K562 (cell line): ENCODE results near the gene CMTR1. TPM values are rescaled to one million over a fixed set of nuclear protein-coding genes. Genes with fewer than 3 reads are reported as not detected.

Experiments used
- CBX1 ChIP-seq: sonication (generic); IDR thresholded peaks from 2 replicates; pipeline ENCODE4 v1.6.1; 2016; ENCODE audit warnings: antibody characterized with exemption, low read depth, mild to moderate bottlenecking
- E2F3 ChIP-seq: fragments of 250-450 bp; sonication (Bioruptor Pico); IDR thresholded peaks from 2 replicates; pipeline ENCODE4 v1.4.0; 2020; ENCODE audit warnings: mild to moderate bottlenecking
- FIP1L1 ChIP-seq: fragments of 200-400 bp; formaldehyde crosslinking; IDR thresholded peaks from 2 replicates; pipeline ENCODE4 v1.6.1; 2018; ENCODE audit warnings: mild to moderate bottlenecking, low read depth, low read length; ENCODE audit not compliant: poor library complexity, severe bottlenecking
- FOXK2 ChIP-seq, 2 experiments: fragments of 450-650 bp; IDR thresholded peaks in 1 of 2; conservative IDR thresholded peaks in 1 of 2; 2 replicates each; pipeline ENCODE4 v1.6.1; 2016; ENCODE audit warnings: low read depth in 2 of 2, mild to moderate bottlenecking in 1 of 2
- KDM1A ChIP-seq, 2 experiments: fragments of 450-650 bp; IDR thresholded peaks; 2 replicates each; pipeline ENCODE4 v1.6.1; 2016; ENCODE audit warnings: mild to moderate bottlenecking in 2 of 2
- MYBL2 ChIP-seq, 2 experiments: fragments of 450-650 bp in 1 of 2; sonication (generic) in 1 of 2; formaldehyde crosslinking in 1 of 2; IDR thresholded peaks; 2 replicates each; pipeline versions ENCODE4 v1.6.1 to v1.8.1; 2017 to 2022; ENCODE audit warnings: borderline replicate concordance in 1 of 2, inconsistent platforms in 1 of 2, low read depth in 1 of 2, mild to moderate bottlenecking in 1 of 2, missing genetic modification reagents in 1 of 2, moderate library complexity in 1 of 2
- PHB ChIP-seq: fragments of 250-450 bp; sonication (Bioruptor Pico); IDR thresholded peaks from 2 replicates; pipeline ENCODE4 v1.5.0; 2021
- SIN3A ChIP-seq, 2 experiments: fragments of 150-350 bp in 1 of 2; IDR thresholded peaks; 2 replicates each; pipeline ENCODE4 v1.6.1; 2011 to 2016; ENCODE audit warnings: borderline replicate concordance in 2 of 2, low read depth in 2 of 2, low read length in 2 of 2, mild to moderate bottlenecking in 2 of 2, moderate library complexity in 2 of 2; ENCODE audit not compliant: control insufficient read depth in 1 of 2
- ZC3H4 ChIP-seq: sonication (generic); formaldehyde crosslinking; IDR thresholded peaks from 2 replicates; pipeline ENCODE4 v1.9.0; 2021; ENCODE audit warnings: missing genetic modification reagents, borderline replicate concordance
- ZNF644 ChIP-seq: fragments of 200-800 bp; sonication (Bioruptor generic); IDR thresholded peaks from 2 replicates; pipeline ENCODE4 v1.6.1; 2016; ENCODE audit warnings: low read depth, missing genetic modification characterization, missing compliant biosample characterization
- ZNF707 ChIP-seq: fragments of 250-450 bp; sonication (Bioruptor Pico); conservative IDR thresholded peaks from 2 replicates; pipeline ENCODE4 v1.8.0; 2022; ENCODE audit warnings: inconsistent platforms, mild to moderate bottlenecking, moderate library complexity
- ZNF766 ChIP-seq: fragments of 200-800 bp; sonication (Bioruptor generic); conservative IDR thresholded peaks from 2 replicates; pipeline ENCODE4 v1.6.1; 2016; ENCODE audit warnings: missing genetic modification characterization, missing compliant biosample characterization
- polyA plus RNA-seq, 8 experiments: library from polyadenylated mRNA; depleted of rRNA in 4 of 8; stranded (reverse) in 5 of 8; unstranded in 3 of 8; fragments of >200 nt; fragmentation: Nextera tagmentation in 2 of 8; fragmentation: Illumina TruSeq in 1 of 8; extraction: Ambion mirVana in 2 of 8; extraction: Trizol in 1 of 8; gene quantifications; 2 replicates each; pipeline versions ENCODE4 v1.2.1 to v1.2.3, GENCODE V29; 2011 to 2014; ENCODE audit warnings: inconsistent platforms in 1 of 8, missing spikeins in 1 of 8
- total RNA-seq, 7 experiments: library from RNA; depleted of rRNA in 6 of 7; stranded (reverse); fragments of >200 nt in 6 of 7; fragmentation: Illumina TruSeq in 2 of 7; extraction: Trizol in 2 of 7; gene quantifications; 2 replicates each; pipeline versions ENCODE4 v1.2.1 to v1.2.3, GENCODE V29; 2011 to 2021; ENCODE audit warnings: low replicate concordance in 1 of 7
- TF ChIP-seq, protein P1 (sequence below): sonication (generic); formaldehyde crosslinking; IDR thresholded peaks from 2 replicates; pipeline ENCODE4 v1.8.1; 2023; ENCODE audit warnings: mild to moderate bottlenecking, missing genetic modification reagents
- TF ChIP-seq, protein P2 (sequence below): sonication (generic); formaldehyde crosslinking; IDR thresholded peaks from 2 replicates; pipeline ENCODE4 v1.8.0; 2022; ENCODE audit warnings: mild to moderate bottlenecking, missing genetic modification reagents
- TF ChIP-seq, protein P3 (sequence below), 3 experiments: IDR thresholded peaks in 2 of 3; conservative IDR thresholded peaks in 1 of 3; 2 replicates each; pipeline ENCODE4 v1.5.1; 2011 to 2012; ENCODE audit warnings: low read length in 3 of 3, mild to moderate bottlenecking in 3 of 3, control low read depth in 2 of 3, improper control_type of control experiment in 1 of 3, inconsistent platforms in 1 of 3, low read depth in 1 of 3, mixed read lengths in 1 of 3, moderate library complexity in 1 of 3; ENCODE audit not compliant: insufficient read depth in 2 of 3
- TF ChIP-seq, protein P4 (sequence below): sonication (generic); IDR thresholded peaks from 2 replicates; pipeline ENCODE4 v1.6.1; 2016

Gene CMTR1
- total and polyA plus RNA-seq, 9 of the 15 experiments (the other 6 are each of a cell fraction or from before 2014, with no cell fraction given): 2.9 to 63.5 (median 49.5) TPM

DNA sequence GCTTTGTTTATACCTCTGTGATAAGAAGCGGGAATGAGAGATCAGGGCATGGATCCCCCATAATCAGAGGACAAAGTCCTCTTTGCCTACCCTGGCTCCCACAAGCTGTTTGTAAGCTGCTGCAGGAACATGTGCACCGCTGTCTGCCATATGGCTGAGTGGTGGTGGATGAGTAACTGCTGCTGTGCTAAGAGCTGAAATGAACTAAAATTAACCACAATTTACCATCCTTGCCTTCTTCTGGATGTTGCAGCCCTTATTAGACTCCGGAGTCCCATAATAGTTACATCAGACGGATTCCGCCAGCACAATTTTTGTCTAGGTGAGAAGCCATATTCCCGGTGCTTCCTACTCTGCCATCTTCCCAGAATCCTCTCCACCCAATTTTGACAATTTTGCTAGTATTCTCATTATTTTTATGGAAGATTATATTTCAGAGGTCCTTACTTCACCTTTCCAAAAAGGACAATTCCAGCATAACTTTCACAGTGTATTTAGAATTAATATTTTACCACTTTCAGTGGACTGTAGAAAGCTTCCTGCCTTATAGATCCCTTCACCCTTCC is 6.0 kb upstream of the CMTR1 start (continued):
- TF ChIP-seq, protein P1, sequence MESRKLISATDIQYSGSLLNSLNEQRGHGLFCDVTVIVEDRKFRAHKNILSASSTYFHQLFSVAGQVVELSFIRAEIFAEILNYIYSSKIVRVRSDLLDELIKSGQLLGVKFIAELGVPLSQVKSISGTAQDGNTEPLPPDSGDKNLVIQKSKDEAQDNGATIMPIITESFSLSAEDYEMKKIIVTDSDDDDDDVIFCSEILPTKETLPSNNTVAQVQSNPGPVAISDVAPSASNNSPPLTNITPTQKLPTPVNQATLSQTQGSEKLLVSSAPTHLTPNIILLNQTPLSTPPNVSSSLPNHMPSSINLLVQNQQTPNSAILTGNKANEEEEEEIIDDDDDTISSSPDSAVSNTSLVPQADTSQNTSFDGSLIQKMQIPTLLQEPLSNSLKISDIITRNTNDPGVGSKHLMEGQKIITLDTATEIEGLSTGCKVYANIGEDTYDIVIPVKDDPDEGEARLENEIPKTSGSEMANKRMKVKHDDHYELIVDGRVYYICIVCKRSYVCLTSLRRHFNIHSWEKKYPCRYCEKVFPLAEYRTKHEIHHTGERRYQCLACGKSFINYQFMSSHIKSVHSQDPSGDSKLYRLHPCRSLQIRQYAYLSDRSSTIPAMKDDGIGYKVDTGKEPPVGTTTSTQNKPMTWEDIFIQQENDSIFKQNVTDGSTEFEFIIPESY: no peak
- TF ChIP-seq, protein P2, sequence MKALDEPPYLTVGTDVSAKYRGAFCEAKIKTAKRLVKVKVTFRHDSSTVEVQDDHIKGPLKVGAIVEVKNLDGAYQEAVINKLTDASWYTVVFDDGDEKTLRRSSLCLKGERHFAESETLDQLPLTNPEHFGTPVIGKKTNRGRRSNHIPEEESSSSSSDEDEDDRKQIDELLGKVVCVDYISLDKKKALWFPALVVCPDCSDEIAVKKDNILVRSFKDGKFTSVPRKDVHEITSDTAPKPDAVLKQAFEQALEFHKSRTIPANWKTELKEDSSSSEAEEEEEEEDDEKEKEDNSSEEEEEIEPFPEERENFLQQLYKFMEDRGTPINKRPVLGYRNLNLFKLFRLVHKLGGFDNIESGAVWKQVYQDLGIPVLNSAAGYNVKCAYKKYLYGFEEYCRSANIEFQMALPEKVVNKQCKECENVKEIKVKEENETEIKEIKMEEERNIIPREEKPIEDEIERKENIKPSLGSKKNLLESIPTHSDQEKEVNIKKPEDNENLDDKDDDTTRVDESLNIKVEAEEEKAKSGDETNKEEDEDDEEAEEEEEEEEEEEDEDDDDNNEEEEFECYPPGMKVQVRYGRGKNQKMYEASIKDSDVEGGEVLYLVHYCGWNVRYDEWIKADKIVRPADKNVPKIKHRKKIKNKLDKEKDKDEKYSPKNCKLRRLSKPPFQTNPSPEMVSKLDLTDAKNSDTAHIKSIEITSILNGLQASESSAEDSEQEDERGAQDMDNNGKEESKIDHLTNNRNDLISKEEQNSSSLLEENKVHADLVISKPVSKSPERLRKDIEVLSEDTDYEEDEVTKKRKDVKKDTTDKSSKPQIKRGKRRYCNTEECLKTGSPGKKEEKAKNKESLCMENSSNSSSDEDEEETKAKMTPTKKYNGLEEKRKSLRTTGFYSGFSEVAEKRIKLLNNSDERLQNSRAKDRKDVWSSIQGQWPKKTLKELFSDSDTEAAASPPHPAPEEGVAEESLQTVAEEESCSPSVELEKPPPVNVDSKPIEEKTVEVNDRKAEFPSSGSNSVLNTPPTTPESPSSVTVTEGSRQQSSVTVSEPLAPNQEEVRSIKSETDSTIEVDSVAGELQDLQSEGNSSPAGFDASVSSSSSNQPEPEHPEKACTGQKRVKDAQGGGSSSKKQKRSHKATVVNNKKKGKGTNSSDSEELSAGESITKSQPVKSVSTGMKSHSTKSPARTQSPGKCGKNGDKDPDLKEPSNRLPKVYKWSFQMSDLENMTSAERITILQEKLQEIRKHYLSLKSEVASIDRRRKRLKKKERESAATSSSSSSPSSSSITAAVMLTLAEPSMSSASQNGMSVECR (CRISPR knock-in tag): 0 out of 2 replicates have a peak, but pooled peaks have one; percentile 5
- TF ChIP-seq E2F3 (CRISPR knock-in tag) (no peak), FIP1L1 (no peak), FOXK2 (conservative IDR thresholded peaks at IDR 0.05 in 1 of 2, IDR thresholded peaks at IDR 0.05 in 1 of 2; ENCODE audit: low read depth in 2 of 2) (peak; percentile 5 to 22; a peak in 1 of 4 replicates), MYBL2 (IDR thresholded peaks at IDR 0.05; ENCODE audit: low read depth) (no peak), MYBL2 (CRISPR knock-in tag; IDR thresholded peaks at IDR 0.05; ENCODE audit: borderline replicate concordance) (no peak), SIN3A (IDR thresholded peaks at IDR 0.05; ENCODE audit: borderline replicate concordance in 2 of 2, control insufficient read depth in 1 of 2, low read depth in 2 of 2, low read length in 2 of 2) (0 out of 4 replicates have a peak, but pooled peaks of 1 of the 2 experiments have one; percentile 60), CBX1 (no peak), ZNF766 (CRISPR knock-in tag) (0 out of 2 replicates have a peak, but pooled peaks have one; percentile 23), ZC3H4 (no peak), KDM1A (IDR thresholded peaks at IDR 0.05) (no peak), ZNF707 (CRISPR knock-in tag) (no peak), PHB (CRISPR knock-in tag) (no peak), ZNF644 (tag) (peak; percentile 88)
- TF ChIP-seq, protein P3, sequence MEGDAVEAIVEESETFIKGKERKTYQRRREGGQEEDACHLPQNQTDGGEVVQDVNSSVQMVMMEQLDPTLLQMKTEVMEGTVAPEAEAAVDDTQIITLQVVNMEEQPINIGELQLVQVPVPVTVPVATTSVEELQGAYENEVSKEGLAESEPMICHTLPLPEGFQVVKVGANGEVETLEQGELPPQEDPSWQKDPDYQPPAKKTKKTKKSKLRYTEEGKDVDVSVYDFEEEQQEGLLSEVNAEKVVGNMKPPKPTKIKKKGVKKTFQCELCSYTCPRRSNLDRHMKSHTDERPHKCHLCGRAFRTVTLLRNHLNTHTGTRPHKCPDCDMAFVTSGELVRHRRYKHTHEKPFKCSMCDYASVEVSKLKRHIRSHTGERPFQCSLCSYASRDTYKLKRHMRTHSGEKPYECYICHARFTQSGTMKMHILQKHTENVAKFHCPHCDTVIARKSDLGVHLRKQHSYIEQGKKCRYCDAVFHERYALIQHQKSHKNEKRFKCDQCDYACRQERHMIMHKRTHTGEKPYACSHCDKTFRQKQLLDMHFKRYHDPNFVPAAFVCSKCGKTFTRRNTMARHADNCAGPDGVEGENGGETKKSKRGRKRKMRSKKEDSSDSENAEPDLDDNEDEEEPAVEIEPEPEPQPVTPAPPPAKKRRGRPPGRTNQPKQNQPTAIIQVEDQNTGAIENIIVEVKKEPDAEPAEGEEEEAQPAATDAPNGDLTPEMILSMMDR (IDR thresholded peaks at IDR 0.05 in 2 of 3, conservative IDR thresholded peaks at IDR 0.05 in 1 of 3; ENCODE audit: insufficient read depth in 2 of 3, low read depth in 1 of 3, low read length in 3 of 3): no peak
- TF ChIP-seq, protein P4, sequence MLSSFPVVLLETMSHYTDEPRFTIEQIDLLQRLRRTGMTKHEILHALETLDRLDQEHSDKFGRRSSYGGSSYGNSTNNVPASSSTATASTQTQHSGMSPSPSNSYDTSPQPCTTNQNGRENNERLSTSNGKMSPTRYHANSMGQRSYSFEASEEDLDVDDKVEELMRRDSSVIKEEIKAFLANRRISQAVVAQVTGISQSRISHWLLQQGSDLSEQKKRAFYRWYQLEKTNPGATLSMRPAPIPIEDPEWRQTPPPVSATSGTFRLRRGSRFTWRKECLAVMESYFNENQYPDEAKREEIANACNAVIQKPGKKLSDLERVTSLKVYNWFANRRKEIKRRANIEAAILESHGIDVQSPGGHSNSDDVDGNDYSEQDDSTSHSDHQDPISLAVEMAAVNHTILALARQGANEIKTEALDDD: no peak
